ENCODE results near the gene CDKN2B. TPM values are rescaled to one million over a fixed set of nuclear protein-coding genes. Genes with fewer than 3 reads are reported as not detected.

CDKN2B gene
- total RNA-seq, 1 donor from 2014 or later = 1.8 TPM

DNA sequence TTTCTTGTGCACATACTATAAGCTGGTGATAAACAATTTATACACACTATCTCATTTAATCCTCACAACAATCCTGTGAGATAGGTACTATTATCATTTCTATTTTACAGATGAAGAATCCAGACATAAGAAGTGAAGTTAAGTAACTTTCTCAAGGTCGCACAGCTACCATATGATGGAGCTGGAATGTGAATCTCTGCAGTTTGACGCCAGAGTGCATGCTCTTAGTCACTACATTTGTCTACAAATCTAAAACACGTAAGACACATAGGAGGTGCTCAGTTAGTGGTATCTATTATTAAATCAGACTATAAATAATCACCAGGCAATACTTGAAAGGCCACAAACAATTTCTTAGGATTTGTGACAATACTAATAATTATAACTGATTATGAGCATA lies 45.0 kb upstream of the CDKN2B start:
- H3K4me1 Mint-ChIP-seq (ENCODE audit: unreplicated experiment) = peaks cover 12% of the 10 kb centered on the region

DNA sequence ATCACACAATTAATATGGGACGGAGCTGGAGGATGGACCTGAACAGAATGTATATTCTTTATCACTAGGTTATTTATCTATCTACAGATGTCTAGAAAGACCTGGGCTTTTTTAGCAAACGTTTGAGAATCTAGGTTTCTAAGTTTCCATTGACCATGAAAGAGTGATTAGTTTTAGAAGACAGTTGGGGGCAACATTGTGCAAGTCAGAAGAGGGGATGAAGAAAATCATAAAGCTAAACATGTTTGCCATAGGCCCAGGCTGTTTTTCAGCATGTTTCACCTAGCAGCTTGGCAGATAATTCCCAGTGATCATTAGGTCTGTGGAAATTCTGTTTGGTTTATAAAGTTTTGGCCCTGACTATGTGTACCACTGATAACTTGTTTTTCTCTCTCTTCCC lies 44.1 kb upstream of the CDKN2B start:
- Mint-ChIP-seq H3K4me3 (ENCODE audit: unreplicated experiment) (no peak overlapping the region), H3K27me3 (ENCODE audit: unreplicated experiment) (peaks cover 2% of the 10 kb centered on the region), H3K36me3 (ENCODE audit: low read depth, unreplicated experiment) (no peaks in the 10 kb centered on the region), H3K4me1 (ENCODE audit: unreplicated experiment) (peaks cover 12% of the 10 kb centered on the region), H3K27ac (ENCODE audit: unreplicated experiment) (no peak overlapping the region), H3K9me3 (ENCODE audit: unreplicated experiment) (no peaks in the 10 kb centered on the region)
- TF ChIP-seq, protein P1, sequence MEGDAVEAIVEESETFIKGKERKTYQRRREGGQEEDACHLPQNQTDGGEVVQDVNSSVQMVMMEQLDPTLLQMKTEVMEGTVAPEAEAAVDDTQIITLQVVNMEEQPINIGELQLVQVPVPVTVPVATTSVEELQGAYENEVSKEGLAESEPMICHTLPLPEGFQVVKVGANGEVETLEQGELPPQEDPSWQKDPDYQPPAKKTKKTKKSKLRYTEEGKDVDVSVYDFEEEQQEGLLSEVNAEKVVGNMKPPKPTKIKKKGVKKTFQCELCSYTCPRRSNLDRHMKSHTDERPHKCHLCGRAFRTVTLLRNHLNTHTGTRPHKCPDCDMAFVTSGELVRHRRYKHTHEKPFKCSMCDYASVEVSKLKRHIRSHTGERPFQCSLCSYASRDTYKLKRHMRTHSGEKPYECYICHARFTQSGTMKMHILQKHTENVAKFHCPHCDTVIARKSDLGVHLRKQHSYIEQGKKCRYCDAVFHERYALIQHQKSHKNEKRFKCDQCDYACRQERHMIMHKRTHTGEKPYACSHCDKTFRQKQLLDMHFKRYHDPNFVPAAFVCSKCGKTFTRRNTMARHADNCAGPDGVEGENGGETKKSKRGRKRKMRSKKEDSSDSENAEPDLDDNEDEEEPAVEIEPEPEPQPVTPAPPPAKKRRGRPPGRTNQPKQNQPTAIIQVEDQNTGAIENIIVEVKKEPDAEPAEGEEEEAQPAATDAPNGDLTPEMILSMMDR (IDR thresholded peaks at IDR 0.05; ENCODE audit: unreplicated experiment) = no peak
- no peak for DNase-seq (ENCODE audit: low spot score)

More for the DNA sequence above, 45.0 kb upstream of the CDKN2B start:
- Mint-ChIP-seq H3K27ac (ENCODE audit: unreplicated experiment) (no peak overlapping the region), H3K4me3 (ENCODE audit: unreplicated experiment) (no peak overlapping the region), H3K27me3 (ENCODE audit: unreplicated experiment) (no peaks in the 10 kb centered on the region), H3K36me3 (ENCODE audit: low read depth, unreplicated experiment) (no peaks in the 10 kb centered on the region), H3K9me3 (ENCODE audit: unreplicated experiment) (no peaks in the 10 kb centered on the region)
- TF ChIP-seq, protein P1 (IDR thresholded peaks at IDR 0.05; ENCODE audit: unreplicated experiment) = no peak
- no peak for DNase-seq (ENCODE audit: low spot score)

- no peak overlapping the region for H3K27ac Mint-ChIP-seq (ENCODE audit: unreplicated experiment)
- TF ChIP-seq, protein P1 (IDR thresholded peaks at IDR 0.05; ENCODE audit: unreplicated experiment) = no peak
- H3K9me3 Mint-ChIP-seq (ENCODE audit: unreplicated experiment) = no peaks in the 10 kb centered on the region
- DNase-seq (ENCODE audit: low spot score) = no peak
- peaks cover 4% of the 10 kb centered on the region for H3K27me3 Mint-ChIP-seq (ENCODE audit: unreplicated experiment)
- H3K4me3 Mint-ChIP-seq (ENCODE audit: unreplicated experiment) = no peak overlapping the region
- peaks cover 12% of the 10 kb centered on the region for H3K4me1 Mint-ChIP-seq (ENCODE audit: unreplicated experiment)
- no peaks in the 10 kb centered on the region for H3K36me3 Mint-ChIP-seq (ENCODE audit: low read depth, unreplicated experiment)
Measured at GRCh38 chr9:22052376-22052945, 43.4 kb upstream of the CDKN2B start.

DNA sequence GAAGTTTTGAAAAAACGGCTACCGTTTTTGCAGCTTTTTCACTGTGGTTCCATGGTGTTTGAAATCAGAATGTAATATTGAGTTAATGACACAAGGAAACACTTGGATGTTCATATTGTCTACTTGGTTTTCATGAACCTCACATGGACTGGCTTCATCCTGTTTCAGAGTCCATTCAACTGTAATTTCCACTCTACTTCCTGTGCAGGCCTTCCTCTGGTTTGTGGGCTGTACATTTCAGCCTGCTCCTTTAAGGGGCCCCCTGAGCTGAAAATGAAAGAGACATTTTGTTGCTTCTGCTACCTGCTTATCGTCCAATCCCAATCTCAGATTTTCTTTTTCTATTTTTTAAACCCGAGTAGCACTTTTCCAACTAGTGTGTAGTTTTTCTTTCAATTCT lies 41.8 kb upstream of the CDKN2B start:
- Mint-ChIP-seq H3K4me3 (ENCODE audit: unreplicated experiment) (no peak overlapping the region), H3K4me1 (ENCODE audit: unreplicated experiment) (peaks cover 12% of the 10 kb centered on the region), H3K36me3 (ENCODE audit: low read depth, unreplicated experiment) (no peaks in the 10 kb centered on the region), H3K27me3 (ENCODE audit: unreplicated experiment) (peaks cover 4% of the 10 kb centered on the region), H3K9me3 (ENCODE audit: unreplicated experiment) (no peaks in the 10 kb centered on the region), H3K27ac (ENCODE audit: unreplicated experiment) (no peak overlapping the region)
- TF ChIP-seq, protein P1 (IDR thresholded peaks at IDR 0.05; ENCODE audit: unreplicated experiment) = no peak
- DNase-seq (ENCODE audit: low spot score) = no peak

DNA sequence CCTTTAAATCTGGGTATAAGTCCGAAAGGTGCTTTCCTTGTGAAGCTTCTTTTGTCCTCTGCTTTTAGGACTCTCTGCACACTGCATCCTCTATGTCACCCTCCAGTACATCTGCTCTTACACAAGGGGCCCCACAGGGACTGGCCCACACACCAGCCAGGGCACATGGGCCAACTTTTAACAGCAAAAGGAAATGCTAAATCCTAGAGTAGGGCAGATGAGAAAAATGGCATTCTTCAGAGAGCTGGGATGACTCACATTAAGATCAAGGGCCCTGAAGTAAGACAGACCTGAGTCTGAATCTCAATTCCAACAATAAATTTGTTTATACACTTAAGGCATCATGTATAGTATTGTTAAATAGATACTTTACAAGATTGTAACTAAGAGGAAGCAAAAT lies 40.3 kb upstream of the CDKN2B start:
- Mint-ChIP-seq H3K27ac (ENCODE audit: unreplicated experiment) (no peak overlapping the region), H3K4me3 (ENCODE audit: unreplicated experiment) (no peak overlapping the region), H3K9me3 (ENCODE audit: unreplicated experiment) (no peaks in the 10 kb centered on the region), H3K4me1 (ENCODE audit: unreplicated experiment) (peaks cover 12% of the 10 kb centered on the region), H3K27me3 (ENCODE audit: unreplicated experiment) (peaks cover 4% of the 10 kb centered on the region), H3K36me3 (ENCODE audit: low read depth, unreplicated experiment) (no peaks in the 10 kb centered on the region)
- no peak for DNase-seq (ENCODE audit: low spot score)
- TF ChIP-seq, protein P1 (IDR thresholded peaks at IDR 0.05; ENCODE audit: unreplicated experiment) = no peak

Measured in endothelial cell (in vitro differentiated cells).